Esophagus muscularis mucosa (tissue), 4 donors: ENCODE results near the gene MYBPC2. TPM values are rescaled to one million over a fixed set of nuclear protein-coding genes. Genes with fewer than 3 reads are reported as not detected.
A peak's percentile ranks its signal among the peaks of the same experiment; 100 is the strongest.

ENCODE experiments used
- DNase-seq: peaks from one replicate; pipeline ENCODE4 v3.0.0-alpha.2; 2017; ENCODE audit errors: extremely low spot score
- H3K27ac ChIP-seq, 4 donors: fragments of 200-600 bp; sonication (generic); replicated peaks in 1 of 4; 1 replicate in 3 of 4; 2 replicates in 1 of 4; pipeline ENCODE4 v1.5.1; 2016 to 2019; ENCODE audit warnings: mild to moderate bottlenecking in 1 of 4
- H3K27me3 ChIP-seq, 4 donors: fragments of 200-600 bp; sonication (generic); one replicate each; pipeline versions ENCODE4 v1.5.1 to v1.6.0; 2016 to 2019
- H3K36me3 ChIP-seq, 4 donors: fragments of 200-600 bp; sonication (generic); one replicate each; pipeline ENCODE4 v1.5.1; 2016 to 2019
- H3K4me1 ChIP-seq, 4 donors: fragments of 200-600 bp; sonication (generic); one replicate each; pipeline ENCODE4 v1.5.1; 2016 to 2019
- H3K4me3 ChIP-seq, 4 donors: fragments of 200-600 bp; sonication (generic); 1 replicate in 2 of 4; 2 replicates in 2 of 4; pipeline ENCODE4 v1.5.1; 2016 to 2019; ENCODE audit warnings: mild to moderate bottlenecking in 4 of 4, moderate library complexity in 1 of 4
- H3K9me3 ChIP-seq, 4 donors: fragments of 200-600 bp; sonication (generic); 1 replicate in 3 of 4; 2 replicates in 1 of 4; pipeline ENCODE4 v1.5.1; 2016 to 2019
- CTCF ChIP-seq, 3 experiments: fragments of 200-600 bp in 2 of 3; fragments of 450-650 bp in 1 of 3; sonication (generic) in 2 of 3; IDR thresholded peaks; one replicate each; pipeline ENCODE4 v1.5.1; 2017 to 2019; ENCODE audit warnings: antibody characterized with exemption in 3 of 3, mild to moderate bottlenecking in 2 of 3, moderate library complexity in 1 of 3
- EP300 ChIP-seq: sonication (generic); formaldehyde crosslinking; IDR thresholded peaks from one replicate; pipeline ENCODE4 v1.6.1; 2017; ENCODE audit warnings: antibody characterized with exemption
- POLR2A ChIP-seq: fragments of 450-650 bp; IDR thresholded peaks from one replicate; pipeline ENCODE4 v1.6.1; 2017; ENCODE audit warnings: antibody characterized with exemption, moderate library complexity, mild to moderate bottlenecking, low read depth
- POLR2AphosphoS5 ChIP-seq, 2 donors: sonication (generic); formaldehyde crosslinking; IDR thresholded peaks; one replicate each; pipeline ENCODE4 v1.6.1; 2017; ENCODE audit warnings: antibody characterized with exemption in 2 of 2
- WGBS: methylation state at CpG from one replicate; pipeline ENCODE4 v1.1.5; 2018; 5-methylcytosine and 5-hydroxymethylcytosine counted together
- intact Hi-C: fragments of 100-400 bp; cut with DNase I; formaldehyde crosslinking; loops from one replicate; pipeline ENCODE4 v1.15.1; 2023
- total RNA-seq, 4 donors: library from RNA; depleted of rRNA; stranded (reverse); fragments of >200 nt; gene quantifications; one replicate each; pipeline versions ENCODE4 v1.1.0 to v1.2.1, GENCODE V29; 2016

MYBPC2 gene
- not detected for total RNA-seq

GRCh38 chr19:50432221-50433028 is at the start of gene MYBPC2:
Gene MYBPC2, plus strand, starts transcription at chr19:50432892. Its CDS starts 62 bp downstream, at chr19:50432954.
- H3K9me3 ChIP-seq = no peaks in the 10 kb centered on the region
- peaks cover 18 to 34% (median 31%) of the 10 kb centered on the region in 4 donors for H3K4me1 ChIP-seq
- H3K27ac ChIP-seq = peak within 1 kb of the TSS; percentile 46 to 73 (median 64)
- H3K27me3 ChIP-seq = peaks cover 0 to 77% (median 20%) of the 10 kb centered on the region in 4 donors
- H3K36me3 ChIP-seq = no peaks in the 10 kb centered on the region
- TF ChIP-seq POLR2AphosphoS5 (IDR thresholded peaks at IDR 0.05) = no peak
- TF ChIP-seq POLR2A = no peak
- TF ChIP-seq CTCF (IDR thresholded peaks at IDR 0.05) = no peak
- TF ChIP-seq EP300 = no peak
- WGBS = 4% methylated on average over 31 of the region's 40 CpGs
- peak within 1 kb of the TSS; percentile 66 to 77 (median 68) for H3K4me3 ChIP-seq
- intact Hi-C loops = no loop called here
- no peak for DNase-seq

- Histone ChIP-seq H3K27me3 (no peaks in the 10 kb centered on the region), H3K4me3 (peak overlapping the region; percentile 69 to 86 (median 74)), H3K27ac (peak overlapping the region; percentile 88 to 93 (median 90)), H3K9me3 (no peaks in the 10 kb centered on the region), H3K36me3 (peaks cover 36 to 63% (median 53%) of the 10 kb centered on the region in 4 donors), H3K4me1 (peaks cover 20 to 31% (median 24%) of the 10 kb centered on the region in 4 donors)
- 43% methylated on average over 20 of the region's 21 CpGs for WGBS
- TF ChIP-seq POLR2AphosphoS5 (IDR thresholded peaks at IDR 0.05) (no peak), CTCF (IDR thresholded peaks at IDR 0.05) (no peak), POLR2A (no peak), EP300 (no peak)
- no peak for DNase-seq
- intact Hi-C loops = no loop called here
Observed at GRCh38 chr19:50383001-50383851, 49.5 kb upstream of the MYBPC2 start.

- Histone ChIP-seq H3K27ac (peak within 1 kb of the TSS; percentile 88 to 93 (median 90)), H3K27me3 (no peaks in the 10 kb centered on the region), H3K4me3 (peak within 1 kb of the TSS; percentile 69 to 86 (median 74)), H3K4me1 (peaks cover 20 to 31% (median 24%) of the 10 kb centered on the region in 4 donors), H3K36me3 (peaks cover 27 to 54% (median 44%) of the 10 kb centered on the region in 4 donors), H3K9me3 (no peaks in the 10 kb centered on the region)
- under 1% methylated on average over 62 of the region's 78 CpGs for WGBS
- TF ChIP-seq POLR2A = no peak
- TF ChIP-seq EP300 = no peak
- peak in 1 of 3 experiments; percentile 3 for TF ChIP-seq CTCF (IDR thresholded peaks at IDR 0.05)
- peak; percentile 86 to 87 for TF ChIP-seq POLR2AphosphoS5 (IDR thresholded peaks at IDR 0.05)
- DNase-seq = peak; percentile 99
- intact Hi-C loops = no loop called here
Observed at GRCh38 chr19:50383852-50384684, 48.6 kb upstream of the MYBPC2 start, which contains the start of gene POLD1. Gene POLD1, plus strand, starts transcription at chr19:50384347. Its CDS starts 14,505 bp downstream, at chr19:50398852.
